NCI-H2171 treated with DMSO at 0.1 percent for 48 hours (cell line): ENCODE results near the gene RPS6KL1.

Experiments
- DNase-seq: peaks from one replicate; lab custom pipeline; 2025; lab: John Stamatoyannopoulos, UW

RPS6KL1 gene, protein sequence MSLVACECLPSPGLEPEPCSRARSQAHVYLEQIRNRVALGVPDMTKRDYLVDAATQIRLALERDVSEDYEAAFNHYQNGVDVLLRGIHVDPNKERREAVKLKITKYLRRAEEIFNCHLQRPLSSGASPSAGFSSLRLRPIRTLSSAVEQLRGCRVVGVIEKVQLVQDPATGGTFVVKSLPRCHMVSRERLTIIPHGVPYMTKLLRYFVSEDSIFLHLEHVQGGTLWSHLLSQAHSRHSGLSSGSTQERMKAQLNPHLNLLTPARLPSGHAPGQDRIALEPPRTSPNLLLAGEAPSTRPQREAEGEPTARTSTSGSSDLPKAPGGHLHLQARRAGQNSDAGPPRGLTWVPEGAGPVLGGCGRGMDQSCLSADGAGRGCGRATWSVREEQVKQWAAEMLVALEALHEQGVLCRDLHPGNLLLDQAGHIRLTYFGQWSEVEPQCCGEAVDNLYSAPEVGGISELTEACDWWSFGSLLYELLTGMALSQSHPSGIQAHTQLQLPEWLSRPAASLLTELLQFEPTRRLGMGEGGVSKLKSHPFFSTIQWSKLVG

GRCh38 chr14:74922752-74923401, at the start of gene RPS6KL1:
Gene RPS6KL1 (minus strand): TSS chr14:74923260. CDS start chr14:74921541, 1,719 bp downstream.
- DNase-seq, result peak; percentile 94

- DNase-seq, result no peak
Measured at GRCh38 chr14:74968811-74969210, 45.8 kb upstream of the RPS6KL1 start.

GRCh38 chr14:74965486-74966153, 42.6 kb upstream of the RPS6KL1 start:
- DNase-seq, result no peak

- DNase-seq, result no peak
Measured at GRCh38 chr14:74964787-74965485, 41.9 kb upstream of the RPS6KL1 start.

GRCh38 chr14:74963705-74964271, 40.7 kb upstream of the RPS6KL1 start:
- DNase-seq, result no peak

DNA sequence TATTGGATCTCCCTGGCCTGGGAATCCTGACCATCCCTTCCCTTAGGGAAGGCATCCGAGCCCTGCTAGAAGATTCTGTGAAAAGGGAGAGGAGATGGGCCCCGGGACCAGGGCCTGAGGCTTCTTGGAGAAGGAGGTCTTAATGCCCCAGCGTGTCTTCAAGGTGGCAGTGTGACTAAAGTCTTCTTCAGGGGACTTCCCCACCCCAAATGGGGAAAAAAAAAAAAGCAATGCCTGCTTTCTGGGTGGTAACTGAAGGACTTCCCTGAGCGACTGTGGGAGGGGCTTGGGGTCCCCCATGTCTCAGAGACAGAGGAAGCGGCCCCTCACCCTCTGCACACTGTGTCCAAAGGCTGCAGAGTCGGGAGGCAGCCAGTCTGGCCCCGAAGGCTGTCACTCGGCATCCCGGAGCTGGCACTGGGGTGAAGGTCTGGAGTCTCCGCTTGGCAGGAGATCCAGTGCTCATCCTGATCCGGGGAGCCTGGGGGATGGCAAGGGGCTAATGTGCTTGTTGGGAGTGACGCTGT, 40.2 kb upstream of the RPS6KL1 start:
- no peak for DNase-seq

DNA sequence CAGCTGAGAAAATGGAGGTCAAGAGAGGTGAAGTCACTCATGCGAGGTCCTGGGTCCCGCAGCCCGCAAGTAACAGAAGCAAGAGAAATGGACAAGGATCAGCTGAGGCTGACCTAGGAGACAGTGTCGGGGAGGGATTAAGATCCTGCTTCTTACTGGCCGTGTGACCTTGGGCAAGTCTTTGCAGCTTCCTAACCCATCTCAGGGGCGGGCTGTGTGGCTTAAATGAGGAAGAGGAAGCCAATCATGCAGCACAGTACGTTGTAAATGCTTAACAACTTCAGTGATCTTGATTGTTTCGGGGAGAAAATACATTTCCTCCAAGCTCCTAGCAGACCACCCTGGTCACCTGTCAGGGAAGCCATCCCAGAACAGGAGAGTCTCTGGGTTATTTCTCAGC, 39.4 kb upstream of the RPS6KL1 start:
- DNase-seq, result no peak

- no peak for DNase-seq
Measured at GRCh38 chr14:74962046-74962445, 39.0 kb upstream of the RPS6KL1 start.

- DNase-seq, result no peak
Measured at GRCh38 chr14:74961238-74961911, 38.3 kb upstream of the RPS6KL1 start.

DNA sequence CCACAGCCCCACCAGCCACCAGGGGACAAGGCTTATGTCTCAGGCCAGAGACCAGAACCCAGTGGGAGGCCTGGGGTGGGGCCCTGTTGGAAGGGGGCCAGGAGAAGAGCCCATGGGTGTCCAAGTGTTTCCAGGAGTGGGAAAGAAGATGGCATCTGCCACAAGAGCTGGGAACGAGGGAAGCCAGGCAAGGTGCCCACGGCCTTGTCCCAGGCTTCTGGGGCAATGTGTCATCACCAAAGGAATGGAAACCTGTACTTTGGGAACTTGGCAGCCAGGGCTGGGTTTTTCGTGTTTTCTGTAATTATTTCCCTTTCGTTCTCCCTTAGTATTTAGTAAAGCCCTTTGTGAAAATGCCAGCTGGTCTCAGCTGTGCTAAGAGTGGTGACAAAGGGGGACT, 37.7 kb upstream of the RPS6KL1 start:
- no peak for DNase-seq

DNA sequence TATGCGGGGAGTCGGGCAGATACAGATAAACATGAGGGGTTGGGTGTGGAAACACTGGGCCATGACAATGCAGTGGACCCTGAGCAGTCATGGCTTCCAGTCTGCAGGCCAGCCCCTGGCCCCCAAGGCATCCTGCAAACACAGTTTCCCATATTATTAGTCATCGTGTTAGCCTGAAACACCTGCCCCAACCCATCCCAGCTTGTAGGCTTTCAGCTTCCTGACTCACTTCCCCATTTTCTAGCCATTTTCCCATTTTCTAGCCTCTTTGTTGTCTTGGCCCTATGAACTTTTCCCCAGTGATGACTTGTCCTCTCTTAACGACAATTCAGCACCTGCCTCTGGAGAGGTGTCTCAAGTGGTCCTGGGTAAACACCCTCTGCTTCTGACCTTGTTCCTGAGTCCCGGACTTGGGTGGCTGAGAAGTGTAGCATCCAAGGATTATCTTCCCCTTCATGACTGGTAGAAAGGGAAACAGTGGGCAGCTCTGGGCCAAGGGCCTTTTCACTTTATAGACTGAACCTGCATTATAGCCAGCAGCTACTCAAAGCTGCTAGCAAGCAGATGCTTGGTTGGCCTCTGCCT, 36.6 kb upstream of the RPS6KL1 start:
- DNase-seq, result no peak

GRCh38 chr14:74956280-74957072, 33.4 kb upstream of the RPS6KL1 start:
- DNase-seq, result no peak

- no peak for DNase-seq
Measured at GRCh38 chr14:74956027-74956279, 32.9 kb upstream of the RPS6KL1 start.

DNA sequence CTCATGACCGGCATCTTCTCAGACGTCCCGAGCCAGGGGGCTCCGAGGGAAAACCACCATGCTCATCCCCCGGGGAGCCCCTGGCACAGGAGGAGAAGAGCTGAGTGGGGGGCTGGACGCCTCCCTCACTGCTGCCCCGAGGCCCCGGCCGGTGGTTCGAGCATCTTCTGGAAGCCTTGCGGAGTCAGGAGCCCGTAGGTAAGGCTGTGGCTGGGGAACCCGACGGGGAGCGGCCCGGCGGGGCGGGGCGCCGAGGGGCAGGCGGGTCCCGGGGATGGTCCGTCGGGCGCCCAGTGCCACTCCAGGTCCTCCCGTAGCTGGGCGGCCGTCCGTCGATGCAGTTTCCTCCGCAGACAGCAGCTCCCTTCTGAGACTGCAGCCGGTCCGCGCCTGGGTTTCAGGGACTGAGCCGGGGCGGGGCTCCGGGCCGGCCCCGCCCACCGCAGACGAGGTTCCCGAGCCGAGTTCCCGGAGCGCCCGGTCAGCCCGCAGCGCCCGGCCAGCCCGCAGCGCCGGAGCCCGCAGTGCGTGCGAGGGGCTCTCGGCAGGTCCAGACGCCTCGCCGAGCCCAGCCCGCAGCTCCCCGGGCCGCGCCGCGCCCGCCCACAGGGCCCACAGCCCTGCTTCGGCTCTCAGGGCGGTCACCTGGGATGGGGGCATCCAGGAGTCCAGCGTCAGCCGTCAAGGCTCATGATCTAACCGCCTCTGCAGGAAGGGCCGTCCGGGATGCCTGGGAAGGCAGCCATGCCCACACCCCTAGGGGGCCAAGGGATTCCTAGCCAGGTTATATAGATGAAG, 32.4 kb upstream of the RPS6KL1 start, which contains the start of gene PGF:
Gene PGF, minus strand, starts transcription at position 369 of the 798 bp plus-strand sequence. Its CDS starts 355 bp downstream, at position 14.
- DNase-seq, result peak; percentile 45

DNA sequence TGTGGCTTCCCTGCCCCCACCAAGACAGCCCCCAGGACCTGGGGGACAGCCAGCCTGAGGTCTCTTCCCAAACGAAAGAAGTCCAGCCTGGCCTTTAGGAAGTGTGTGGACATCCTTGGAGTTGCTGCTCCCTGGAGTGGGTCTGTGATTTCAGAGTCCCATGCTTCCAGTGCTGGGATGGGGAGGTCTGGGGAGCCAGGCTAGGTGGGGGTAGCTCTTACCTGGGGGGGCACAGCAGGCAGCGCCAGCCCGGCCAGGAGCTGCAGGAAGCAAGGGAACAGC, 31.8 kb upstream of the RPS6KL1 start:
- no peak for DNase-seq

DNA sequence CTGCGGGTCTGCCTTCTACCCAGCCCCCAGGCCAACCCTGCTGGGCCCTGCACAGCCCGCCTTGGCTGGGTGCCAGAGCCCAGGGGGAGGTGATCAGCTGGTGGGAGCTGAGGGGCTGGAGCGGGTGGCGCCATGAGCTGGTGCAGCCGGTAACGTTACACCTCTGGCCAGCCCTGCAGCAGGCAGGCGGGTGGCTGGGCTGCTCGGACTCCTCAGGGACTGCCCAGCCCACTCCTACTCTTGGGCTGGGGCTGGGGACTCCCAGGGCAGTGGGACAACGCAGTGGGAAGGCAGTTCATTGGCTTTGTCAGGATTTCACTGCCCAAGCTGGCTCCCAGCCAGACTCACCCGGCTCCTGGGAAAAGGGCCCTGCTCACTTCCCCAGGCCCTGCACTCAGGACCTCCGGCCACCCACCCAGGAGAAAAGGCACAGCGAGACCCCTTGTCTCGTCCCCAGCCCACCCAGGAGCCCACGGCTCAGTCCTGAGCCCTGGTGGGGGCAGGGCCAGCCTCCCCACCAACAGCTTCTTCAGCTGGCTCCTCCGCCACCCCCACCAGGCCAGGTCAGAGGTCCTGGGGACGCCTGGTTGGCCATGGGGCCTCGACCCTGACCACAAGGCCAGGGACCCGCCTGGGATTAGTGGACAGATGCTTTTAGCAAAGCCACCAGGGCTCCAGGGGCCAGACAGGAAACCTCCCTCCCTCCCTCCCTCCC, 31.3 kb upstream of the RPS6KL1 start:
- DNase-seq, result peak; percentile 79

DNA sequence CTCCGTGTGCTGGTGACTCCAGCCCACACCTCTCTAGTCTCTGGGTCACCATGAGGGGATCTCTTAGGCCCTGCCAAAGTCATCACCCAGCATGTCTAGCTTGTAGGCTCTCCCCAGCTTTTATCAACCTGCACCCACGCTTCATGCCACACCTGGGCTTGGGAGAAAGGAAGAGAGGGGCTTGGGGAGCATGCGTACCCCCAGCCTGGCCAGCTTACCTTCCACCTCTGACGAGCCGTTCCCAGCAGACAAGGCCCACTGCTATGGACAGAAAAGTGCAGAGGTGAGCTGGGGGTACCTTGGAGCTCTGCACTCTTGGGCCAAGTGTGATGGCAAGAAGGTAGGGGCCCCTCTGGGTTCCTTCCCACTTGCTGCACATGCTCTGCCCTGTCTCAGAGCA, 30.6 kb upstream of the RPS6KL1 start:
- DNase-seq, result no peak

GRCh38 chr14:74952697-74953484, 29.8 kb upstream of the RPS6KL1 start:
- peak; percentile 84 for DNase-seq
